WI38 (cell line): ENCODE data around the gene CSTPP1.

Source experiments
- H3K4me3 ChIP-seq: 2 replicates; pipeline ENCODE4 v1.5.1; 2011; ENCODE audit warnings: low read depth, mild to moderate bottlenecking, control low read depth, low read length
- CTCF ChIP-seq: IDR thresholded peaks from 2 replicates; pipeline ENCODE4 v1.5.1; 2012; ENCODE audit warnings: low read depth, mild to moderate bottlenecking, control low read depth, low read length

CSTPP1 gene

DNA sequence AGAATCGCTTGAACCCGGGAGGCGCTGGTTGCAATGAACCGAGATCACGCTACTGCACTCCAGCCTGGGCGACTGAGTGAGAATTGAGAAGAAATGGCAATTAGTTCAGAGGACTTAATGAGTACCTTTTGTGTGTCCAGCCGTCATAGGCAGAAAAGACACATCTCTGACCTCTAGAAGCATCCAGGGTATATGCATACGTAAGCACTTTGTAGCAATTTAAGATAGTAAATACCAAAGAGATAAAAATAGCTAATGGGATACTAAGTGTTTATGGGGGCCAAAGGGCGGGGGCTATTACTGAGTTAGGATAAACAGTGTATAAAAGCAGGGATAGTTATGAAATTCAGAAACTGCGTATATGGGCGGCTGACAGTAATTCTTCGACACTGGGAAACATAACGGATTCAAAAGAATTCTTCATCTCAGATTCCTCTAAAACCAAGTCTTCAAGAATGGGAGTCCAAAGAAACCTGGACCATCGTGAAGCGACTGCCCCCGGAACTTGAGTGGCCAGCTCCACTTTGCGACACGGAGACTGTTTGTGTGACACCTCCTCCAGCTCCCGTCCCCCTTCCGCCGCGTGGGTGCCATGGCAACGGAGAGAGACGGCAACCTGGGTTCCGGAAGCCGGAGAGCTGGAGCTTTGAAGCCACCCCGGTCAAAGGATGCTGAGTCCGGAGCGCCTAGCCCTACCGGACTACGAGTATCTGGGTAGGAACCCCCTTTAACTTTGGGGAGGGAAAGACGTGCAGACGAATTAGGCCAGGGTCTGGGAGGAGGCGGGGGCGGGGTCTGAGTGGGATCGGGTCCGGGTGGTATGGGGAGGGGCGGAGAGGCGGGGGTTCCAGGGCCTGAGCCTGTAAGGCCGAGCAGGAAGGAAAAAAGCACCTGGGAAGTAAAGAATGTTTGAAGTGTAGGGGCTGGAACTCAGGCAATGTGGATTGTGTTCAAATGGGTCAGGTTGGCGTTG, at the start of gene CSTPP1:
Gene CSTPP1 (plus strand): TSS at position 624 of the 973 bp plus-strand sequence. CDS start 45 bp downstream, at position 669.
- no peak for TF ChIP-seq CTCF
- H3K4me3 ChIP-seq, result peak within 1 kb of the TSS; percentile 75

DNA sequence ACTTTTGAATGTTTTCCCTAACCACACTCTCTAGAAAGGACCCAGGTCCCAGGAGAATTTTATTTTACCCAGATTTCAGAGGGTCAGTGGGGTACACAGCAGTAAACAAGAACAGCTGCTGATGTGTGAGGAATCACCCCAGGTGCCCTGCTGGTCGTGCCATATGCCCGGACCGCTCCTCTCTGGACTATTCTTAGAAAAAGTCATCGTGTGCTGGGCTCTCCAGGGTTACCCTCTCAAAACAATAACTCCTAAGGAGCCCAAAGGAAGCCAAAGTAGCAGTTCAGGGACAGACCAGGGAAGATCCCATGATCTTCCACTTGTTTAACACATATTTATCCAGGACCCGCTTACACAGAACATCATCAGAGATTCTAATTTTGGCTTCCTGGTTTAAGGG, 47.9 kb upstream of the CSTPP1 start:
- TF ChIP-seq CTCF, result no peak
- no peak overlapping the region for H3K4me3 ChIP-seq

GRCh38 chr11:46889251-46889650, 47.3 kb upstream of the CSTPP1 start:
- H3K4me3 ChIP-seq, result no peak overlapping the region
- TF ChIP-seq CTCF, result no peak

DNA sequence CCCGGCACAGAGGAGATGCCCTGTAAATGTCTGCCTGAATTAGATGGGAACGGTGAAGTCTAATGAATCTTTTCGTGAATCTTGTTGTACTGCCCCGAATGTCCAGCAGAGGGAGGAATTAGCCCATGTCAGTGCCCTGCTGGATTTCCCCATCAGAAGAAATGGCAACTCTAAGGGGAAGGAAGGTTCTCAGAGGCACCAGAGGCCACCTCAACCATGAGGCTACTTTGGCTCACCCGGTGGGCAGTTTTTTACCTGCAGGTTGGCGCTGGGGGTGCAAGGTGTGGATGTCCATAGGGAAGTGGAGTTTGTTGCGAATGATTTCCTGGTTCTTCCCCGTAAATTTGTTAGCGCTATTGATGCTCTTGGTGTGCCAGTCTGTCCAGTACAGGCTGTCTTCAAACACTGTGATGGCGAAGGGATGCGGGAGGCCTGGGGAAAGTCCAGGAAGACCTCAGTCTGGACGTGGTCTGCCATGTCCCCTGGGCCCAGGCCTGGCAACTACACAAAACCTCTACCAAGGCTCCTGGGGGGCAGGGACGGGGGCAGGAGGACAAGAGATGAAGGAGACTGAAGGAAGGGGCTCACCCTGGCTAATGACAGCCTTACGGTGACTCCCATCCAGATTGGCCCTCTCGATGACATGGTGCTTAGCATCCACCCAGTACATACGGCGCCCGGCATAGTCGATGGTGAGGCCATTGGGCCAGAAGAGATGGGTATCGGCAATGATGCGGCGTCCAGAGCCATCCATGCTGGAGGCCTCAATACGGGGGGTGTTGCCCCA, 46.7 kb upstream of the CSTPP1 start:
- no peak overlapping the region for H3K4me3 ChIP-seq
- peak; percentile 82 for TF ChIP-seq CTCF

- H3K4me3 ChIP-seq, result no peak overlapping the region
- no peak for TF ChIP-seq CTCF
These were observed 45.9 kb upstream of the CSTPP1 start for GRCh38 chr11:46890665-46891064.

- no peak for TF ChIP-seq CTCF
- H3K4me3 ChIP-seq, result no peak overlapping the region
These were observed 44.5 kb upstream of the CSTPP1 start for GRCh38 chr11:46892109-46892508.
